Activated T-helper 17 cell treated with anti-CD3 and anti-CD28 coated beads, Interleukin-2, amount 50 U/mL, for 72 hours (primary cell): ENCODE data around the gene GRAMD1B. TPM values are rescaled to one million over a fixed set of nuclear protein-coding genes. Genes with fewer than 3 reads are reported as not detected.

Experiments
- ATAC-seq: fragments of 150-1000 bp; cut with Tn5 transposase; replicated peaks from 2 replicates; pipeline ENCODE4 v1.10.0; 2021; ENCODE audit warnings: mild to moderate bottlenecking, moderate library complexity
- H3K27ac Mint-ChIP-seq: one replicate; pipeline ENCODE4 v1.8.0; 2022; ENCODE audit warnings: mixed read lengths
- H3K27me3 Mint-ChIP-seq: one replicate; pipeline ENCODE4 v1.8.0; 2022; ENCODE audit warnings: mixed read lengths
- H3K36me3 Mint-ChIP-seq: one replicate; pipeline ENCODE4 v1.8.0; 2022; ENCODE audit warnings: low read depth, mild to moderate bottlenecking, mixed read lengths
- H3K4me1 Mint-ChIP-seq: one replicate; pipeline ENCODE4 v1.8.0; 2022; ENCODE audit warnings: mixed read lengths
- H3K4me3 Mint-ChIP-seq: one replicate; pipeline ENCODE4 v1.8.0; 2022; ENCODE audit warnings: mild to moderate bottlenecking, mixed read lengths
- H3K9me3 Mint-ChIP-seq: one replicate; pipeline ENCODE4 v1.8.0; 2022; ENCODE audit warnings: mixed read lengths
- total RNA-seq, 2 donors: library from RNA; stranded (reverse); gene quantifications; one replicate each; pipeline ENCODE4 v1.2.3, GENCODE V29; 2022

Gene GRAMD1B
- total RNA-seq, 2 donors from 2014 or later, result 41.7 to 78.3 TPM

DNA sequence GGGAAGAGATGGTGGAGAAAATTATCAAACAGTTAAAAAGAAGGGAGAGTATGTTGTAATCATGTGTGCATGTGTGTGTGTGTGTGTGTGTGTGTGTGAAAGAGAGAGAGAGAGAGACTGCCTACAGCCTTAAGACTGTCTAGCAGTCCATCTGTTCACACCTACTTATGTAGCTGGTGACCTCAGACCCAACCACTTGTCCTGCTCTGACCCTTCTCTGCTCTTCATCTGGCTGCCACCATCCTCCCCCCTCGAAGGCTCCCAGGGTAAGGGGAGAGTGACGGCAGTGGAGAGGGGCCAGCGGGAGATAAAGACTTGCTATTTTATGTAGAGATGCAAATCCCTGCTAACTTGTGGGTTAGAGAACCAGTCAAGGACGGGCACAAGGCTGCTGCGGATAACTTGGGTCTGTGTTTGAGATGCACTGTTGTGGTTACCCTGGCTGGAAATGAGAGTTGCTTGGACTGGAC is 24.9 kb upstream of the GRAMD1B start:
- no peak overlapping the region for H3K4me3 Mint-ChIP-seq
- H3K9me3 Mint-ChIP-seq, result no peaks in the 10 kb centered on the region
- H3K27me3 Mint-ChIP-seq, result peaks cover 4% of the 10 kb centered on the region
- no peak for ATAC-seq
- H3K36me3 Mint-ChIP-seq, result no peaks in the 10 kb centered on the region
- H3K4me1 Mint-ChIP-seq, result peaks cover 10% of the 10 kb centered on the region
- no peak overlapping the region for H3K27ac Mint-ChIP-seq

DNA sequence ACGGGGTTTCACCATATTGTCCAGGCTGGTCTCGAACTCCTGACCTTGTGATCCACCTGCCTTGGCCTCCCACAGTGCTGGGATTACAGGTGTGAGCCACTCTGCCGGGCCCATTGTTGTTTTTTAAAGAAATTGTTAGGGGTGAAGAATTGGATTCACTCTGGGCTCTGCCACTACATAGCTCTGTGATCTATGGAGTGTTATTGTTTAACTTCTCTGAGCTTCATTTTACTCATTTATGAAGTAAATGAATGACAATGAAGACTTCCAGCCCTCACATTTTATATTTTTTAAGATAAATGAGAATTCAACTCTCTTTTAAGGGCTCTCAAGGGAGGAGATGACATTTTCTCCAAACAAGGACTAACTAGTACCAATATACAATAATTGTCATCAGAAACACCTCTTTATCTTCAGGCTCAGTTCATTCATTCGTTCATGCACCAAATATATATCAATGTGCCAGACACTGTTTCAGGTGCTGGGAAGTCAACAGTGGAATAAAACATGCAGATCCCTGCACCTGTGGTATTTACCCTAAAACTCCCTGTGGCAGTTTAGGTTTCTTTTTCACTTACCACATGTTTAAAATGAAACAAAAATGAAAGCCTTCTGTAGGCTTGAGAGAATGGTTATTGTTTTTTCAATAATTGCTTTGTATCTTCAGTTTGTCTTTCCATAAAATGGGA is 23.5 kb upstream of the GRAMD1B start:
- H3K36me3 Mint-ChIP-seq, result no peaks in the 10 kb centered on the region
- H3K9me3 Mint-ChIP-seq, result no peaks in the 10 kb centered on the region
- ATAC-seq, result peak; percentile 80
- H3K4me1 Mint-ChIP-seq, result peaks cover 10% of the 10 kb centered on the region
- H3K27me3 Mint-ChIP-seq, result peaks cover 4% of the 10 kb centered on the region
- peak overlapping the region; percentile 31 for H3K27ac Mint-ChIP-seq
- peak overlapping the region; percentile 68 for H3K4me3 Mint-ChIP-seq

DNA sequence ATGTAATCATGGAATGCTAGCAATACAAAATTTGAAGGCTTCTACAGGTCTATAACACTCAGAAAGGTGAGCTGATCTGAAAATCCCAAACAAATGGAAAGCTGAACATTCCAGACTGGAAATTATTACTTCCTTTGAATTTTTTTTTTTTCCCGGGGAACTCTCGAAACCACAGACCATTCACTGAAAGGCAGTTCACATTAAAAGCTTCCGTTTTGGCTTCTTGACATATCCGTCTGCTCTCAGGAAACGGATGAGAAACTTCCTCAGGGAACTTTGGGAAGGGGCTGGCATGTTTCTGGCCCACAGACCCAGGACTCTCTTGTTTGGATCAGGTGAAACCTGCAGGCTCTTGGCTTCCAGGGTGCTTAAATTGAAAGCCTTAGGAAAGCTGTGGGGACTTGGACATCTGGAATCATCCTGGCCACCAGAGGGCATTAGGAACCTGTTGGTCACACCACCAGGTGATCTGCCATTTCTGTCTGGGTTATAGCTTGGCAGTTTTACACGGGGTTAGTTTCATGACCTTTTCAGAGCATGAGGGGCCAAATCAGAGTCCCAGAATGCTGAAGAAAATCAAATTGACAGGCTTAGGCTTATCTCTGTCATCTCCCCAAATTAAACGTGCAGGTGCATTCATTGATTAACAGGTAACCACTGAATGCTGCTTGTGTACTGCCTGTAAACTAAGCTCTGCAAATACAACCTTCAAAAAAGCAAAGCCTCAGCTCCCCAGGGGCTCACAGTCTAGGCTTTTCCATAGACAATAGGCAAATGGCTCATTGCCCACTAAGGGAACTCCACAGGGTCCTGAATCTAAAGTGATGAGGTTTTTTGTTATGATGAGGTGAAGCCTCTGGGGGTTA is 22.7 kb upstream of the GRAMD1B start:
- H3K27me3 Mint-ChIP-seq, result peaks cover 4% of the 10 kb centered on the region
- H3K9me3 Mint-ChIP-seq, result no peaks in the 10 kb centered on the region
- no peaks in the 10 kb centered on the region for H3K36me3 Mint-ChIP-seq
- no peak overlapping the region for H3K27ac Mint-ChIP-seq
- peak; percentile 74 for ATAC-seq
- peak overlapping the region; percentile 68 for H3K4me3 Mint-ChIP-seq
- H3K4me1 Mint-ChIP-seq, result peaks cover 10% of the 10 kb centered on the region

DNA sequence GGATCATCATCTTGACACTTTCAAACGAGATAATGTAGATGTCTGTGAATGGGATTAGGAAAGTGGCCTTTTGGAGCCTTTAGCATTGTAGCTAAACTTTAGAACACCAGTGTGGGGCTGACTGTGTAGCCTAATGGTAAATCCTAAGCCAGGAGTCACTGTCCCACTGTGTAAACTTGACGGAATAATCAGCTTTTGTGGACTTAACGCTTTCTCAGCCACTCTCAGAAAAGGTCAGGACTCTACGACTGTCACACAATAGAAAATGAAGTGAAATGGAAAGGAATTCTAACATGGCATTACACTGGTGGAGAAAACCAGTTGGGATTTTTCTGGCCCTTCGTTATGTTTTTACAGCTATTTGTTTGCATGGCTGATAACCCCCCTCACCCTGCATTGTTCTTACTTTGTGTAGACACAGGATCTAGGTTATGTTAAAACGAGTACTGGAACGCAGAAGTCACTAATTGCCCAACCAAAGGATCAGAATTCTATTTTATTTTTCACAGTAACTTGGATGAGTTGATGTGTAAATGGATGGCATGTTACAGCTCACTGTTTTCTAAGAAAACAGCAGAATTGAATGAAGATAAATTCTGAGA is 22.0 kb upstream of the GRAMD1B start:
- Mint-ChIP-seq H3K9me3 (no peaks in the 10 kb centered on the region), H3K27ac (no peak overlapping the region), H3K4me3 (peak overlapping the region; percentile 68), H3K36me3 (no peaks in the 10 kb centered on the region), H3K4me1 (peaks cover 10% of the 10 kb centered on the region), H3K27me3 (peaks cover 4% of the 10 kb centered on the region)
- ATAC-seq, result no peak

DNA sequence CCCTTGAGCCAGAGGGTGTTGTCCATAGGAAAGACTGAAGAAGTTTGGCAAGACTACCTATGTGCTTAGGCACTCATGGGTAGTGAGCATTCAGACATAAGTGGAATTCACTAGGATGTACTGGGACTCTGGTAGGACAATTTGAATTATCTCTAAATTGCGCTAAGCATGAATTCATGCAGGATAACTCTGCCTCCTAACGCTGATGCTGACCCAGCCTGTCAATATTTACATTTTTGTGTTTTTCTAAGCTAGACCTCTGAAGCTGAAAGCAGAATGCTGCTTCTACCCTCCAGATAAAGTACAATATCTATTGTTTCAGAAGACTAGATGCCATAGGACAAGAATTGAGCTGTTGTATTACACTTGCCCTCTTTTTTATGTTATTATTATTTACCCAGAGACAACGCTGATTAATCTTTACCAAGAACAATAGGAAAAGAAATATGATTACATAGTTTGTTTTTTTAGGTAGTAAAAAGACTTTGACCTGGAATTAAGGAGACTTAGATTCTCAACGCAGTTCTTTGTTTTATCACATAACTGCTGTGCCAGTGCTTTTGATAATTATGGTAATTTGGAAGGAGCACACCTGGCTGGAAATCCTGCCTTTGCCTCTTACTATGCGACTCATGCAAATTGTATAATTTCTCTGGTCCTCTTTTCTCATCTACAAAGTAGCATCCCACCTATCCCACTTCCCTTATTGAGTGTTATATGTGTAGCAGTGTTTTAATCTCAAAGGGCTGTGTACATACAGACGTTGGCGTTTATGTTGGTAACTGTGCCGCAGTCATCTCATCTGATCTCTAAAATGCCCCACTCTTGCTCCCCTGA is 21.2 kb upstream of the GRAMD1B start:
- Mint-ChIP-seq H3K4me3 (no peak overlapping the region), H3K4me1 (peaks cover 10% of the 10 kb centered on the region), H3K27me3 (peaks cover 4% of the 10 kb centered on the region), H3K9me3 (no peaks in the 10 kb centered on the region), H3K36me3 (no peaks in the 10 kb centered on the region), H3K27ac (no peak overlapping the region)
- no peak for ATAC-seq

DNA sequence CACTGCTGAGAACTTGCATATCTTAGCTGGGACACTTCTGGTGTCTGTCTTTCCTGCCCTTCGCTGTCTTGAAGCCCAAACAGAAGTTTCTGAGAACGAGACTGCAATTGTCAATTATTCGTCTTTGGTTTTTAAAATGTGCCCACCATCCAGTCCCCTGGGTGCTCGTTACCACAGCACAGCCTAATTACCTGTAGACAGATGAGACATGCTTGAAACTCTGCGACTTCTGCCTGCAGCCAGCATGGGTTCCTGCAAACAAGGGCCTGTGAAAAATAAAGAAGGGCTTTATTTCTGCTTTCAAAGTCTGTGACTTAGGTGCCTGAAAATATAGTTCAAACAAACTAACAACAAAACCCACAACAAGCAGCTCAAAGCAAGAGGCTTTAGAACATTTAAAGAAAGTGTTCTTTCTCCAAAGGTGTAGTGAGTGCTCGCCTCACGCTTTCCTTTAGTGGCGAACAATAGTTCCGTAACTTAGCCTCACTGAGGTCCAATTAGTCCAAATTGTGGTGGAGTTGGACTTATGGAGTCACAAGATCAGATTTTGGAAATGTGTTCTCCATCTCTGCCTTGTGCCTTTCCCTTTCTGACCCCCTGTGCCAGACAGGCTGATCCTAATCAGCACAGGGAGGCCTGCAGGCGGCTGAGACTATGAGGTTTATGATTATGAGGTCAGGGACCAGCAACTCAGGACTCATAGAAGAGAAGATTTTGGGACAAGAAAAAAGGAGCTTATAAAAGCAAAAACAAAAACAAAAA is 20.4 kb upstream of the GRAMD1B start:
- ATAC-seq, result no peak
- H3K9me3 Mint-ChIP-seq, result no peaks in the 10 kb centered on the region
- H3K4me1 Mint-ChIP-seq, result peaks cover 10% of the 10 kb centered on the region
- H3K27me3 Mint-ChIP-seq, result peaks cover 4% of the 10 kb centered on the region
- H3K4me3 Mint-ChIP-seq, result no peak overlapping the region
- H3K36me3 Mint-ChIP-seq, result no peaks in the 10 kb centered on the region
- no peak overlapping the region for H3K27ac Mint-ChIP-seq

DNA sequence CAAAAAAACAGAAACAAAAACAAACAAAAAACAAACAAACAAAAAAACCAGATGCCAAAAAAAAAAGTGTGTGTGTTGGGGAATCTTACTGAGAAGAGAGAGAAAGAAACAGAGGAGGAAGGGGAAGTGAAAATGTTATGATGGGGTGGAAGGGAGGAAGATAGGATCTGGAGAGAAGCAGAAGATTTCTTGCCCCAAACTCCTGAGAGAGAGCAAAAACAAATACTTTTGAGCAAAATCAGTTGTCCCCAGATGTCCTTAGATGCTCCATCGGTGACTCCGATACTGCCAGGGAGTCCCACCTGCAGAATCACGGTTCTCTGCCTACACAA is 19.9 kb upstream of the GRAMD1B start:
- no peak overlapping the region for H3K4me3 Mint-ChIP-seq
- ATAC-seq, result no peak
- no peaks in the 10 kb centered on the region for H3K36me3 Mint-ChIP-seq
- H3K27me3 Mint-ChIP-seq, result no peaks in the 10 kb centered on the region
- H3K9me3 Mint-ChIP-seq, result no peaks in the 10 kb centered on the region
- H3K27ac Mint-ChIP-seq, result no peak overlapping the region
- peaks cover 10% of the 10 kb centered on the region for H3K4me1 Mint-ChIP-seq

DNA sequence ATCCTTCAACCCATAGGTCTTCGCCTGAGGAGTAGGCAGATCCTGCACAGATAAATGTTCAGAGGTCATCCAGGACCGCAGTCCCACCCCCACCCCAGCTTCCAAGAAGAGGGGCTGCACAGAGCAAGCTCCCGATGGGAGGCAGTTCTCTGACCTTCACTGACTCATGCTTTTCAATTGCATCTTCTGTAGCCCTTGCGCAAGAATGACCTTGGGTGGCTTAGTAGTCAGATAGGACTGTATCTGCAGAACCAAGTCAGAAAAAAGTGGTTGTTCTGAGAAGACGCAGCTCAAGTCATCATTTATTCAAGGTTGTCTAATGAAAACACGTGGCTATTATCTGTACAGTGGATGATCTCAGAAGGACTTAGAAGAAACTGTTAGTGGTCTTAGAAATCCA is 16.4 kb upstream of the GRAMD1B start:
- Mint-ChIP-seq H3K4me3 (no peak overlapping the region), H3K4me1 (no peaks in the 10 kb centered on the region), H3K36me3 (no peaks in the 10 kb centered on the region), H3K9me3 (no peaks in the 10 kb centered on the region), H3K27me3 (no peaks in the 10 kb centered on the region), H3K27ac (no peak overlapping the region)
- no peak for ATAC-seq

DNA sequence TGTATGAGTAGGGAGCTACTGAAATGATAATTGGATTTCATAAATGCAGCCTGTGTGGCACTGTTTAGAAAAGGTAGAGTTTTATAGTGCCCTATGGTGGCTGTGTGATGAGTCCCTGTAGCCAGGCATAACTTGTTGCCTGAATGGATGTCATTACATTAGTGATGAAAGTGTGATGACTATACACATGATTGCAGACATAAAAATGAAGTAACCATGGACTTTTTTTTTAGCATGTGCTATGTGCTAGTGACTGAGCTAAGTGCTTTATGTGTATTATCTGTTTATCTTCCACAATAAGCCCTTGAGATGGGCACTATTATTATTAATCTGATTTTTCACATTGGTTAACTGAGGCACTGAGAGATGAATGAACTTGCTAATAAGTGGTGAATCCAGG is 13.5 kb upstream of the GRAMD1B start:
- no peak for ATAC-seq
- no peak overlapping the region for H3K4me3 Mint-ChIP-seq
- no peaks in the 10 kb centered on the region for H3K9me3 Mint-ChIP-seq
- H3K36me3 Mint-ChIP-seq, result no peaks in the 10 kb centered on the region
- H3K27me3 Mint-ChIP-seq, result peaks cover 4% of the 10 kb centered on the region
- no peak overlapping the region for H3K27ac Mint-ChIP-seq
- H3K4me1 Mint-ChIP-seq, result no peaks in the 10 kb centered on the region

DNA sequence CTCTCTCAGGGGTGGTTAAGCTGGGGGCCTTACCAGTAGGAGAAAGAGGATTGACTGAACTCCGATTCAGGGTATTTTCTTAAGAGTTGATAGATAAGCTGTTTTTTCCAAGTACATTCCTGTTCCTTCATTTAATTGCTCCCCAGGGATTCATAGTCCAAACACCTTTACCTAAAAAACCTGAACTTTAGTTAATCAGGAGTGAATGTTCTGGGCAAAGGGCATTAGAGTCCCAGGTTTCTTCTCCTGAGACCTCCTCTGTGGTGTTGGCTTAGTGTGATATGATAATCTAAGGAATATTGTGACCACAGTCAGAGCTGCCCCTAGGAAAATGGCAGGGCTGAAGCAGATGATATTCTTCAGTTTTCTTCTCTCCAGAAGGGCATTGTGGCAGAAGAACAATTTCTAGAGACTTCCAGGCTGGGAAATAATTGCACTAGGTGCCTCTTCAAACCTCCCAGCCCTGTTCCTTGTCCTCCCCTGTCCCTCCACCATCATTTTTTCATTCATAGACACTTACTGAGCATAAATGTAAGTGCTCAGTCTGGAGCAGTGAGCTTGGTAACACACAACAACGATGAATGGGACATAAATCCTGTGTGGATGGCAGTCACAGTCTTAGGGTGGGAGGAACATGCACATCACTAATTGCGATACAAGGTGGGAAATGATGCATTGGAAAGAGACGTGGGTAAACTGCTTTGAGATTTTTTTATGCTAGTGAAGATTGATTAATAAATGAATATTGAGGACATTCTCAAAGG is 11.5 kb upstream of the GRAMD1B start:
- Mint-ChIP-seq H3K4me3 (no peak overlapping the region), H3K36me3 (no peaks in the 10 kb centered on the region), H3K4me1 (no peaks in the 10 kb centered on the region), H3K27me3 (peaks cover 4% of the 10 kb centered on the region), H3K27ac (no peak overlapping the region), H3K9me3 (no peaks in the 10 kb centered on the region)
- no peak for ATAC-seq

DNA sequence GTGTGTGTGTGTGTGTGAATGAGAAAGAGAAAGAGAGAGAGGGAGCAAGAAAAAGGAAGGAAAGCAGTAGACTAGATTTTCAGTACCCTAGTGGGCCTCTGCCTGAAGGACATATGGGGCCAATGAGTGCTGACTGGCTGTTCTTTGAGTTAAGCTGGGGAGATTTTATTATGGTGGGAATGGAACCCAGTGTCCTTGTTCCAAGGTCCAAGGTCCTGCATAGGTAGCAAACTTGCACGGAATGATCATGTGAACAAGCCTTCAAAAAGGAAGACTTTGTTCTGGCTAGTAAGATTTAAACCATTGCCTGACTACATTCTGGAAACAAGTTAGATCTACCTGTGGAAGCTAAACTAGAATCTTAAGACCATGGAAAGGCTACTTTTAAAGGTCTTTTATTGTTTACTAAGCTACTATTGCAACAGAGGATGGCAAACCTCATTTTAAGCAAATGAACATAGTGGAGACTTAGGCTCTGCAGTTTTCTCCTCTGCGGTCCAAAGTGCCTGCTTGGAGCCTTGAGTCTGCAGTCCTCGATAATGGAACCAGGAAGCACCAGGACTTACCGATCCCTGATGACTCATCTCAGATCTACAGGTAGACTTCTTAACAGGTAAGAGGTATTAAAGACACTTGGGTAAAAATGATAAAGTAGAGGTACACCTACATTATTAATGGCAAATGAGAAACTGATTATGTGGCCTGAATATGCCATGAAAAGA is 10.2 kb upstream of the GRAMD1B start:
- Mint-ChIP-seq H3K27me3 (peaks cover 8% of the 10 kb centered on the region), H3K4me3 (no peak overlapping the region), H3K36me3 (no peaks in the 10 kb centered on the region), H3K27ac (no peak overlapping the region), H3K9me3 (no peaks in the 10 kb centered on the region), H3K4me1 (no peaks in the 10 kb centered on the region)
- ATAC-seq, result no peak

DNA sequence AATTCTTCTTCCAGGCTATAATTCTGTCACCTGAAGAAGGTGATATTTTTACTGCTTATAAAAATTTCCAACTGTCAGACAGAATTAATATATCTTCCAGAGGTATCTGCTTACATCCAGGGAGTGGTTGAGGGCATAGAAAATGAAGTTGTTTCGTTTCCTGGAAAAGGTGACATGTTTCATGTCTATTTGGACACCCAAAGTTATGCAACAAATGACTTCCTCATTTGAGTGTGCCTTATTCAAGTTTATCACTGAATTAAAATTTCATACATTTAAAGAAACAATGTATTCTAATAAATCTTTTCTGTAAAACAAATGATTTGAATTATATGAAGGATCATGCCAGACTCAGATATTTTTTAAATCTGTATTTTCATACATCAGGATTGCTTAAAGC is 8.5 kb upstream of the GRAMD1B start:
- ATAC-seq, result no peak
- no peak overlapping the region for H3K27ac Mint-ChIP-seq
- H3K4me3 Mint-ChIP-seq, result no peak overlapping the region
- H3K4me1 Mint-ChIP-seq, result no peaks in the 10 kb centered on the region
- H3K27me3 Mint-ChIP-seq, result peaks cover 8% of the 10 kb centered on the region
- H3K36me3 Mint-ChIP-seq, result no peaks in the 10 kb centered on the region
- H3K9me3 Mint-ChIP-seq, result no peaks in the 10 kb centered on the region

DNA sequence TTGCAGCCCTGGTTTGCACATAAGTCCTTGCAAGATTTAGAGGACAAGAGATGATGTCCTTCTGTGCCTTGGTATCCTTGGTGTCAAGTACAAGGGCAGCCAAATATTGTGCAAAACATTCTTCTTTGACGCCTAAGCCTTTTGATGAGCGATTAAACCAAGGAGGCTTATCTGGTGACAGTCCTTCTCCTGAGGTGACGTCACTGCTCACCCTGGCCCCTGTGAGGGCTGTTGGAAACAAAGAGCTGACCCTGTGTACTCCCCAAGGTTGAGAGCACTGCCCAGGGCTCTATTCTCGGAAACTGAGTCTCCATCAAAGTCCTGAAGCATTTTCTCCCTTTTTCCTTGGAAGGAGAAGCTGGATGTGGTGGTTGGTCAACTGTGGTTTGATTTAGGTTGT is 4.7 kb upstream of the GRAMD1B start:
- Mint-ChIP-seq H3K9me3 (no peaks in the 10 kb centered on the region), H3K36me3 (no peaks in the 10 kb centered on the region), H3K27me3 (peaks cover 3% of the 10 kb centered on the region), H3K4me3 (no peak overlapping the region), H3K27ac (no peak overlapping the region), H3K4me1 (peaks cover 6% of the 10 kb centered on the region)
- ATAC-seq, result no peak
